OCI-LY1 (cell line): ENCODE data around the gene AJM1.

Experiments
- H2AFZ ChIP-seq: fragments of 200-600 bp; sonication (generic), shearing (Covaris generic); 2 replicates; pipeline ENCODE4 v1.6.0; 2014; ENCODE audit warnings: antibody characterized with exemption, mild to moderate bottlenecking, low read length
- H3F3A ChIP-seq: fragments of 200-600 bp; sonication (generic), shearing (Covaris generic); 2 replicates; pipeline ENCODE4 v1.6.0; 2014; ENCODE audit warnings: mild to moderate bottlenecking, antibody characterized with exemption, low read length, moderate library complexity; ENCODE audit not compliant: insufficient read depth
- H3K27ac ChIP-seq: fragments of 200-600 bp; sonication (generic); 2 replicates; pipeline ENCODE4 v1.5.1; 2014; ENCODE audit warnings: low read length, mixed run types, mild to moderate bottlenecking, low read depth; ENCODE audit not compliant: poor library complexity, severe bottlenecking
- H3K27me3 ChIP-seq: fragments of 200-600 bp; sonication (generic); 2 replicates; pipeline ENCODE4 v1.6.0; 2014; ENCODE audit warnings: antibody characterized with exemption, mild to moderate bottlenecking, low read length, moderate library complexity; ENCODE audit not compliant: insufficient read depth
- H3K36me3 ChIP-seq: fragments of 200-600 bp; sonication (generic); 2 replicates; pipeline ENCODE4 v1.6.1; 2014; ENCODE audit warnings: mild to moderate bottlenecking, antibody characterized with exemption, low read length, moderate library complexity, mixed read lengths; ENCODE audit not compliant: insufficient read depth
- H3K4me1 ChIP-seq: fragments of 200-600 bp; sonication (generic); 2 replicates; pipeline ENCODE4 v1.5.1; 2014; ENCODE audit warnings: mild to moderate bottlenecking, low read length, moderate library complexity; ENCODE audit not compliant: insufficient read depth, severe bottlenecking
- H3K4me2 ChIP-seq: fragments of 200-600 bp; sonication (generic), shearing (Covaris generic); 2 replicates; pipeline ENCODE4 v1.6.1; 2014; ENCODE audit warnings: low read length
- H3K4me3 ChIP-seq: fragments of 200-600 bp; sonication (generic); 2 replicates; pipeline ENCODE4 v1.5.1; 2014; ENCODE audit warnings: low read length, low read depth, mild to moderate bottlenecking, mixed read lengths; ENCODE audit not compliant: poor library complexity, severe bottlenecking
- H3K79me2 ChIP-seq: fragments of 200-600 bp; shearing (Covaris generic); 2 replicates; pipeline ENCODE4 v1.6.1; 2016; ENCODE audit warnings: mixed run types, low read length, mixed read lengths; ENCODE audit not compliant: insufficient read depth
- H3K9ac ChIP-seq: fragments of 200-600 bp; sonication (generic), shearing (Covaris generic); 2 replicates; pipeline ENCODE4 v1.6.1; 2014; ENCODE audit warnings: mild to moderate bottlenecking, low read length, mixed read lengths
- H3K9me2 ChIP-seq: fragments of 200-600 bp; sonication (generic), shearing (Covaris generic); 2 replicates; pipeline ENCODE4 v1.6.1; 2014; ENCODE audit warnings: low read depth, mild to moderate bottlenecking, low read length, mixed read lengths
- H3K9me3 ChIP-seq: fragments of 200-600 bp; shearing (Covaris generic); 2 replicates; pipeline ENCODE4 v1.6.1; 2014; ENCODE audit warnings: low read length, mixed read lengths
- H4K20me1 ChIP-seq: fragments of 200-600 bp; sonication (generic), shearing (Covaris generic); 2 replicates; pipeline ENCODE4 v1.6.0; 2016; ENCODE audit warnings: mild to moderate bottlenecking, low read length; ENCODE audit not compliant: insufficient read depth
- EZH2 ChIP-seq: fragments of 200-600 bp; sonication (generic), shearing (Covaris generic); IDR thresholded peaks from 2 replicates; pipeline ENCODE4 v1.8.0; 2017; ENCODE audit warnings: borderline replicate concordance, mixed run types, mild to moderate bottlenecking, antibody characterized with exemption, low read length, moderate library complexity, mixed read lengths
- TF ChIP-seq, protein P1 (sequence below): fragments of 200-600 bp; sonication (generic), shearing (Covaris generic); IDR thresholded peaks from 2 replicates; pipeline ENCODE4 v1.5.1; 2017; ENCODE audit warnings: mild to moderate bottlenecking, antibody characterized with exemption, low read length, moderate library complexity, mixed read lengths

AJM1 gene

DNA sequence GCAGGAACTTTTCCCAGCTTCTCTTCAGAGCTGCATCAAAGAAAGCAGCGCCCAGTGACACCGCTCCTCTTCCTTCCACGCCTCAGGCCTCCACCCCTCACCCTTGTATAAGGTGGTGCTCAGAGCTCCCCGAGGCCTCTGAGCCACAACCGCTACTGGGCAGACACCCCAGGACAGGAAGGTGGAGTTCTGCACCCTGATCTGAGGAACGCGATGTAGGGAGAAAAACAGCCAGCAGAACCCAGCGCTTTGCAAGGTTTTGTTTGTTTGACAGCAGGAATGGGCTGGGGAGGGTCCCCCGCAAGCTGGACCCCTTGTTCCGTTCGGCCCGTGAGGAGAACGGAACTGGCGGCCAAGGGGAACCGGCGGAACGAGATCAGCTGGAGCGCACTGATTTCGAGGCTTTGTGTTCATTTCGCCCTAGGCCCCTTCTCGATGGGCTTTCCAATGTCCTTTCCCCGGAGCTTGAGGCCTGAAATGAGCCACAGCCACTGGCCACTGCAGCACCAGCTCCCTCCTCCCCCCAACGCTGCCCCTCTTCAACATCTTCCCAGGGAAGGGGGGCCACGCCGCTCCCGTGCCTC lies 19.7 kb downstream of the AJM1 start:
- Histone ChIP-seq H3K4me1 (peaks cover 13% of the 10 kb centered on the region), H4K20me1 (no peaks in the 10 kb centered on the region), H3K27me3 (no peaks in the 10 kb centered on the region), H3K9me2 (no peaks in the 10 kb centered on the region), H3K4me3 (no peak overlapping the region), H3K9me3 (no peaks in the 10 kb centered on the region), H3K36me3 (peaks cover 40% of the 10 kb centered on the region), H3K27ac (no peak overlapping the region), H3K4me2 (no peak overlapping the region), H3K9ac (no peak overlapping the region), H3K79me2 (no peaks in the 10 kb centered on the region), H2AFZ (no peak overlapping the region), H3F3A (no peaks in the 10 kb centered on the region)
- no peak for TF ChIP-seq EZH2
- TF ChIP-seq, protein P1, sequence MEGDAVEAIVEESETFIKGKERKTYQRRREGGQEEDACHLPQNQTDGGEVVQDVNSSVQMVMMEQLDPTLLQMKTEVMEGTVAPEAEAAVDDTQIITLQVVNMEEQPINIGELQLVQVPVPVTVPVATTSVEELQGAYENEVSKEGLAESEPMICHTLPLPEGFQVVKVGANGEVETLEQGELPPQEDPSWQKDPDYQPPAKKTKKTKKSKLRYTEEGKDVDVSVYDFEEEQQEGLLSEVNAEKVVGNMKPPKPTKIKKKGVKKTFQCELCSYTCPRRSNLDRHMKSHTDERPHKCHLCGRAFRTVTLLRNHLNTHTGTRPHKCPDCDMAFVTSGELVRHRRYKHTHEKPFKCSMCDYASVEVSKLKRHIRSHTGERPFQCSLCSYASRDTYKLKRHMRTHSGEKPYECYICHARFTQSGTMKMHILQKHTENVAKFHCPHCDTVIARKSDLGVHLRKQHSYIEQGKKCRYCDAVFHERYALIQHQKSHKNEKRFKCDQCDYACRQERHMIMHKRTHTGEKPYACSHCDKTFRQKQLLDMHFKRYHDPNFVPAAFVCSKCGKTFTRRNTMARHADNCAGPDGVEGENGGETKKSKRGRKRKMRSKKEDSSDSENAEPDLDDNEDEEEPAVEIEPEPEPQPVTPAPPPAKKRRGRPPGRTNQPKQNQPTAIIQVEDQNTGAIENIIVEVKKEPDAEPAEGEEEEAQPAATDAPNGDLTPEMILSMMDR = no peak

DNA sequence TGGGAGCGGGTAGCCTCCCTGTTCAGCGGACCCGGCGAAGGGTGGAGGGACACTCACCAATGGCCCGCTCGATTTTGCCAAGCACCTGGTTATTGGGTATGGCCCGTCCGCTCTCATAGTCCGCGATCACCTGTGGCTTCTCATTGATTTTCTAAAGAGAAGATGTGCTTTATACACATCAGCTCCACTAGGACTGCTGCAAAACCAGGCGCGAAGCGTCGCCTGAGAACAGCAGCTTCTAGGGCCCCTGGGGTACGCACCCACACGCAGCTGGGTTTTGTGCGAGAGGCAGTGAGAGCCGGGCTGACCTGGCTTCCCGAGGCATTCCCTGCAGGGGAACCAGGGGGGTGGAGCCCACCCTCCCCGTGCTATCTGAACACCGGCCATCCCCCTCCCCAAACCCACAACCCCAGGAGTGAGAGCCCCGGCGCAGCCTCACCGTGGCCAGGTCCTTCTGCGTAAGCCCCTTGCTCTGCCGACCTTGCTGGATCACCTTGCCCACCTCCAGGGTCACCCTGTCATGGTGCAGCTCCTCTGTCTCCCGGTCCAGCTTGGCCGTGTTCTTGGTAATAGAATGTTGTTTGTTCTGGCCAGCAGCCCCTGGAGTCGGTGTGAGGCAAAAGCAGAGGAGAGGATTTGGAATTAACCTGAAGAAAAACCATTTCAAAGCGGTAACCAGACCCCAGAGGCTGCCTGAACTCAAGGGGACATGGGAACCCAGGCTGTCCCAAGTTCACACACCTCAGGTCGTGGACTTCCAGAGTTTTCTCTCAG lies 20.8 kb downstream of the AJM1 start:
- Histone ChIP-seq H3K36me3 (peaks cover 40% of the 10 kb centered on the region), H3K9me2 (no peaks in the 10 kb centered on the region), H3F3A (no peaks in the 10 kb centered on the region), H2AFZ (no peak overlapping the region), H3K9ac (no peak overlapping the region), H3K4me3 (no peak overlapping the region), H3K9me3 (no peaks in the 10 kb centered on the region), H3K27me3 (no peaks in the 10 kb centered on the region), H4K20me1 (no peaks in the 10 kb centered on the region), H3K79me2 (no peaks in the 10 kb centered on the region), H3K4me1 (peaks cover 15% of the 10 kb centered on the region), H3K27ac (no peak overlapping the region), H3K4me2 (no peak overlapping the region)
- TF ChIP-seq, protein P1 = no peak
- no peak for TF ChIP-seq EZH2

DNA sequence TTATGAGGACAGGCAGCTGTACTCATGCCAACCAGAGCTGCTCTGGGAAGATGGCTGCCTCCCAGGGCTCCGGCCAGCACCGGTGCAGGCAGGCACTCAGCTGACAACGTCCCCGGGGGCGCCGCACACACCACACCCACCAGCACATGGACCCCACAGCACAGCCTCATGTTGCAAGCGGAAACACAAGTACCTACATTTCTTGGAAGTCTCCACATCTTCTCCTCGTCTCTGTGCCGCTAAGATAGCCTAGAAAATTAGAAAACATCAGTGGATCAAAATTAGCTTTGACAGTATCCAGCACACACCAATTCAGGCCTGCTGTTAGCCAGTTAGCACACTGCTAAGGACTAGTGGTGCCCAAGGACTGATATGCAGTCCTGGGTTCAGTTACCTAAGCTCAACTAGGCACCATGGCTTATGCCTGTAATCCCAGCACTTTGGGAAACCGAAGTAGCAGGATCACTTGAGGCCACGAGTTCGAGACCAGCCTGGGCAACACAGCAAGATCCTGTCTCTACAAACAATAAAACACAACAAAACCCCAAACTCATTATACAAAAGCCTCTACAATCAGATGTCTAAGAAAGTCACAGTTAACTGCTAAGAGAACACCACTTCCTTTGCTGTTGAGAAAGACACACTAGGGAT lies 21.5 kb downstream of the AJM1 start:
- no peak for TF ChIP-seq EZH2
- TF ChIP-seq, protein P1 = no peak
- no peaks in the 10 kb centered on the region for H3K27me3 ChIP-seq
- no peak overlapping the region for H2AFZ ChIP-seq
- no peaks in the 10 kb centered on the region for H3K9me2 ChIP-seq
- H3K79me2 ChIP-seq = no peaks in the 10 kb centered on the region
- peaks cover 3% of the 10 kb centered on the region; the same call in 1 of the 2 replicates for H3K9me3 ChIP-seq
- H3K4me1 ChIP-seq = peaks cover 15% of the 10 kb centered on the region
- H3F3A ChIP-seq = no peaks in the 10 kb centered on the region
- H3K9ac ChIP-seq = no peak overlapping the region
- no peak overlapping the region for H3K4me3 ChIP-seq
- peaks cover 40% of the 10 kb centered on the region for H3K36me3 ChIP-seq
- H3K27ac ChIP-seq = no peak overlapping the region
- H4K20me1 ChIP-seq = no peaks in the 10 kb centered on the region
- no peak overlapping the region for H3K4me2 ChIP-seq
